GM23338 (cell line): ENCODE data around the gene JAKMIP2.
A peak's percentile ranks its signal among the peaks of the same experiment; 100 is the strongest.

Experiments
- CREB1 ChIP-seq: fragments of 250-450 bp; sonication (Bioruptor Pico); IDR thresholded peaks from 2 replicates; pipeline ENCODE4 v1.5.0; 2020; ENCODE audit warnings: low read depth, mild to moderate bottlenecking, moderate library complexity
- CTCF ChIP-seq, 2 experiments: fragments of 200-600 bp in 1 of 2; sonication (generic) in 1 of 2; conservative IDR thresholded peaks; 2 replicates each; pipeline versions ENCODE4 v1.5.1 to v1.6.1; 2016 to 2017; ENCODE audit warnings: antibody characterized with exemption in 2 of 2, low read depth in 2 of 2, mild to moderate bottlenecking in 2 of 2, moderate library complexity in 1 of 2
- EZH2 ChIP-seq: fragments of 200-600 bp; sonication (generic); IDR thresholded peaks from one replicate; pipeline ENCODE4 v1.8.0; 2017; ENCODE audit warnings: antibody characterized with exemption, mild to moderate bottlenecking, low read depth; ENCODE audit not compliant: unreplicated experiment
- EZH2phosphoT487 ChIP-seq: fragments of 200-600 bp; sonication (generic); IDR thresholded peaks from one replicate; pipeline ENCODE4 v1.8.1; 2018; ENCODE audit warnings: antibody characterized with exemption; ENCODE audit not compliant: unreplicated experiment
- JUNB ChIP-seq: IDR thresholded peaks from one replicate; pipeline ENCODE4 v1.6.1; 2016; ENCODE audit warnings: antibody characterized with exemption; ENCODE audit not compliant: unreplicated experiment
- POLR2AphosphoS5 ChIP-seq: IDR thresholded peaks from 2 replicates; pipeline ENCODE4 v1.6.1; 2016; ENCODE audit warnings: antibody characterized with exemption, low read depth
- REST ChIP-seq: IDR thresholded peaks from one replicate; pipeline ENCODE4 v1.6.1; 2018; ENCODE audit warnings: antibody characterized with exemption; ENCODE audit not compliant: unreplicated experiment
- STAT1 ChIP-seq: IDR thresholded peaks from one replicate; pipeline ENCODE4 v1.6.1; 2016; ENCODE audit warnings: antibody characterized with exemption; ENCODE audit not compliant: unreplicated experiment

DNA sequence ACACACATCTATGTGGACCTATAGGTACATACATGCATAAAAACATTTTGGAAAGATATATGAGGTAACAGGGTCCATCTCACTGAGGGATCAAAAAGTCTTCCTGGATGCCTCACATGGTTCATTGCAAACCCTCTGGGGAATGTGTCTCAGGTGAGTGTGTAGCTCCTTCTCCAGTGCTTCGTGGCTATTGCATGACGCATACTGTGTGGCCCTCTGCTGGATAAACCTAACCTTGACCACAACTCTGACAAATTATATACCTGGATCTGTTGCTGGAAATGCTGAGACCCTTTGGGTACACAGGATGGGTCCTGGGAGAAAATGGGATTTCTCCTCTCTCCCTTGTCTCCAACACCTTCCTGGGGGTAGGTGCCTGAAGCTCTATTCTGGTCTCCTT lies 91.9 kb downstream of the JAKMIP2 start:
- TF ChIP-seq REST (no peak), CREB1 (peak; percentile 17; the same call in 1 of the 2 replicates), CTCF (conservative IDR thresholded peaks at IDR 0.05; ENCODE audit: low read depth in 2 of 2) (peak; percentile 62 to 70), POLR2AphosphoS5 (no peak), EZH2phosphoT487 (no peak), STAT1 (no peak), EZH2 (no peak), JUNB (no peak)
